Measurements from ENCODE around the gene ENSA.
"Not testable (repeated sequence)": the region's sequence is repeated elsewhere in the genome, so short reads cannot be mapped to it uniquely, and the experiment has no call there.

- not testable (repeated sequence) for TF ChIP-seq POLR2A (IDR thresholded peaks at IDR 0.05; ENCODE audit: low read length); GATA1 (IDR thresholded peaks at IDR 0.05; ENCODE audit: low read depth, low read length)
Measured at GRCh38 chr1:150573648-150574071, 55.8 kb downstream of the ENSA start.
